ENCODE results near the gene PINLYP. TPM values are rescaled to one million over a fixed set of nuclear protein-coding genes. Genes with fewer than 3 reads are reported as not detected.

The PINLYP gene
- 9.5 TPM for total RNA-seq

DNA sequence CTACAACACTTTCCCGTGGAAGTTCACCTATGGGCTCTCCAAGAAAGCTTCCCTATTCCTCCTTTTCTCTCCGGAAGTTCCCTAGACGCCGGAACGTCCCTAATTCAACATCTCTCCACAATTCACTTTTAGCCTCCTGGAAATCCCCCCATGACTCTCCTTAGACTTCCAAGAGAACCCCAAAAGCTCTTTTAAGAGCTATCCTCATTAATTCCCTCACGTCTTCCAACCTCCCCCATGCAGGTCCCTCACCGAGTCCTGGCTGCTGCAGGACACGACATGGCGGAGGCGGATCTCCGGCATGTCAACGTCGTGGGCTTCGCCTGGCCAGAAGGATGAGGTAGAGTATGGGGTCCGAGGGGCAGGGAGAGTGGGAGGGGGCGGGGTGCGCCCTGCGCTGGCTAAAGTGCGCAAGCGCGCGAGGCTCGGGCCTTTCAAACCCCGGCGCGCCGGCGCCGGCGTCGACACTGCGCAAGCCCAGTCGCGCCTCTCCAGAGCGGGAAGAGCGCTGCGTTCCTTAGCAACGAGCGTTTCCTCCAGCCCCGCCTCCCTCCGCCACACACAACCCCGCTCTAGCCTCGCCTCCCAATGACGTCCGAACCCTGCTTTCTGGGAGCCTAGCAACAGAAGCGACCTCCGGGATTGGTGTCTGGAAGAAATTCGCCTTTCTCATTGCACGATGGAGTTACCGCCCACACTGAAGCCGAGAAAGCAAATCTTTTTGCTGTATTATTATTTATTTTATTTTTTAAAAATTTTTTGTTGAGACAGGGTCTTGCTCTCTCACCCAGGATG is at the start of gene PINLYP, which contains the start of gene XRCC1:
Gene PINLYP (plus strand): TSS at position 646 of the 795 bp plus-strand sequence. CDS start 1,391 bp downstream, outside the sequence.
Gene XRCC1 (minus strand): TSS at position 372 of the 795 bp plus-strand sequence. CDS start 69 bp downstream, at position 303.

DNA sequence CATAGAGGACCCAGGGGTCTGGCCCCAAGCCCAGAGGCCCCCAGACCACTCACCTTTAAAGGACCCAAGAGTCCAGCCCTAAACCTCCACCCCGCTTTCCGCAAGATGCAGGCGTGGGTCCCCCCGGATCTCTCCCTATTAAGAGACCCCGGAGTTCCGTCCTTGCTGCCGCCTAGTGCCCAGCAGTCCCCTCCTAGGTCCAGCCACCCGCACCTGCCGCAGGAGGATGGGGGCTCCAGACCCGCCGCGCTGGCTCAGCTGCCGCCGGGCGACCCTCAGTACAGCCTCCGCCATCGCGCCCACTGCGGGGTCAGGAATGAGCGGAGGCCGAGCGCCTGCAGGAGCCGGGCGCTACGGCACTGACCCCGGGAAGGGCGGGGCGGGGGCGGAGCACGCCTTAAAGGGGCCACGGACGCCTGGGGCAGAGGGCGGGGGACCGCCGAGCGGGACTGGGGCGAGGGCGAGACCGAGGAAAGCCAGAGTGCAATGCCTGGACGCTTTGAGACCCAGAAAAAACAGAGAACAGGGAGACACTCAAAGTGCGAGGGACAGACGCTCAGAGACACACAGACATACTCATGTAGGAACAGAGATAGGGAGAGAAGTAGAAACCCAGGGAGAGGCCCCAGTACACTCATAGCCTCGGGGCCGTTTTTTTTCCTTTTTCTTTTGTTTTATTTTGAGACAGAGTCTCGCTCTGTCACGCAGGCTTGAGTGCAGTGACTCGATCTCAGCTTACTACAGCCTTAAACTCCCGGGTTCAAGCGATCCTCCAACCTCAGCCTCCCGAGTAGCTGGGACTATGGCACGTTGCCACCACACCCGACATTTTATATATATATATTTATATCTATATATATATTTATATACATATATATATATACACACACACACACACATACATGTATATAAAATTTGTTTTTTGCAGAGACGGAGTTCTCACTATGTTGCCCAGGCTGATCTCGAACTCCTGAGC is 48.4 kb upstream of the PINLYP start, which contains the start of gene ETHE1:
Gene ETHE1 (minus strand): TSS at position 318 of the 976 bp plus-strand sequence. CDS start 24 bp downstream, at position 294.

DNA sequence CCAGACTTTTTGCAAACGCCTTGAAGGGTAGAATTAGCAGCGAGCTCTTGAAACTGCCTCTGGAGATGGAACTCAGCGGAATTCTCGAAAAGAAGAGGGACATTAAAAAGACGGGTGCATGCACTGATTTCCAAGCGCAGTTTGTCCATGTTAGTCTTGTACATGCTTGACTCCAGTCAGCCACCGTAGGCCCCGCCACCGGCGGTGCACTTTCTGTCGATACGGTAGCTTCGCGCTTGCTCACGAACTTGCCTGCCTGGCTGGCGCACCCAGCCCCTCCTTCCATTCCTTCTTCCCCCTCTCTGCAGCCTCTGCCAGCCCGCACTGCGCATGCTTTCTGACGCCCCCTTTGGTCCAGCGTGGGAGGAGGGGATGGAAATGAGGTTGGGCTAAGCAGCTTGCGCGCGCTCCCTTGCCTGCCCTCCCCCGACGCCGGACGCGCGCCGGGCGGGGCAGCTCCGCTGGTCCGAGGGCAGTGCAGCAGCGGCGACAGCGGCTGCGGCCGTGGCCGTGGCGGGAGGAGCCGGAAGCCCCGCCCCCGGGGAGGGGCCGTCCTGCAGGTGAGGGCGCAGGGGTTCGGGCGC is 42.5 kb upstream of the PINLYP start, which contains the start of gene ZNF575:
Gene ZNF575 (plus strand): TSS at position 227 of the 584 bp plus-strand sequence. CDS start 1,235 bp downstream, outside the sequence.

DNA sequence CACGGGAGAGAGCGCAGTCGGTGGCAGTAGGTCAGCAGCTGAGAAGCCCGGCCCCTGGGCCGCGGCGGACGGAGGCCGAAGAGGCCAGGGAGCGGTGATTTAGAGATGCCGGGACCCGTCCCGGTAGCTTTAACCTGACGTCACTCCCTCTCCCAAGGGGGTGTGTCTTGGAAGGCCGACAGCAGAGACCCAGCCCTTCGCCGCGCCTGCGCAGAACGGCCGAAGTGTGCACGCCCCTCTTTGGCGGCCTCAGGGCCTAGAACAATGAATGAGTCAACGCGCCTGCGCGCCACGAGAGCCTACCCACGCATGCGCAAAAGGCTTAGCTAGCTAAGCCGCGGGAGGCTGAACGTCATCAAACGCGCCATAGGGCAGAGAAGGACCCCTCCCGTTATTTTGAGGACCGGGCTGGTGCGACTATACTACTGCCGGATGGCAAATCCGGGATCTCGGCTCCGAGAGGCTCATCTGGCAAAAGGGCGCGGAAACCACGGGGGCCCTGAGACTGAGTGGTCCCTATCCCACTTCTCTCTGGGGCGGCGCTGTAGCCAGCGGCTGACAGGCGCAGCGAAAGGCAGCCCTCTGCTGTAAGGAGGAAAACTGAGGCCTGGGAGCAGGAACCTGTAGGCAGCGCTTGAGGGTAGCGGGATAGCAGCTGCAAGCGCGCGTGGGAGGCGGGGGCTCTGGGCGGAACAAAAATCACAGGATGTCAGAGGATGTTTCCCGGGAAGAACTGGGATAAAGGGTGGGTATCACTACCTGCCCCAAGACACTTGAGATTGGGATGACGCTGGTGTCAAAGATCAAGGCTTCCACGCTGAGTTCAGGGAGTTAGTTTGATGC is 20.6 kb downstream of the PINLYP start, which contains the start of the genes IRGQ and ZNF576:
Gene IRGQ (minus strand): TSS at position 136 of the 843 bp plus-strand sequence. CDS start 796 bp downstream, outside the sequence.
Gene ZNF576 (plus strand): TSS at position 597 of the 843 bp plus-strand sequence. CDS start 514 bp downstream, outside the sequence.

DNA sequence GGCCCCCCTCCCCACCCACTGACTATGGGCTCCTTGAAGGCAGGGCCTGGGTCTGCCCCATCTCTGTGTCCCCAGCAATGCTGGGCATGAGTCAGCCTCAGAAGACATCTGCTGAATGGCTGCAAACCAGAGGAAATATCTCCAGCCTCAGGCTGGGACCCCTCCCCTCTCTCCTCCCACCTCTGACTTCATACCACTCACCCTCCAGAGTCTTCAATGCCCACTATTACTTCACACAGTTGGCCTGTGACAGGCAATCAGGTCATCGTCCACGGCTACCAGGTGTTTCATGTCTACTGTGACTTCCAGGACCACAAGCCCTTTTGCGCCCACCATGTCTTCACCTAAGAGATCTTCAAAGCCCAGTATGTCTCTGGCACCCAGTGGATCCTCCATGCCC is 36.2 kb downstream of the PINLYP start, which contains the start of gene SRRM5:
Gene SRRM5 (plus strand): TSS at position 301 of the 400 bp plus-strand sequence. CDS start 34 bp downstream, at position 335.

DNA sequence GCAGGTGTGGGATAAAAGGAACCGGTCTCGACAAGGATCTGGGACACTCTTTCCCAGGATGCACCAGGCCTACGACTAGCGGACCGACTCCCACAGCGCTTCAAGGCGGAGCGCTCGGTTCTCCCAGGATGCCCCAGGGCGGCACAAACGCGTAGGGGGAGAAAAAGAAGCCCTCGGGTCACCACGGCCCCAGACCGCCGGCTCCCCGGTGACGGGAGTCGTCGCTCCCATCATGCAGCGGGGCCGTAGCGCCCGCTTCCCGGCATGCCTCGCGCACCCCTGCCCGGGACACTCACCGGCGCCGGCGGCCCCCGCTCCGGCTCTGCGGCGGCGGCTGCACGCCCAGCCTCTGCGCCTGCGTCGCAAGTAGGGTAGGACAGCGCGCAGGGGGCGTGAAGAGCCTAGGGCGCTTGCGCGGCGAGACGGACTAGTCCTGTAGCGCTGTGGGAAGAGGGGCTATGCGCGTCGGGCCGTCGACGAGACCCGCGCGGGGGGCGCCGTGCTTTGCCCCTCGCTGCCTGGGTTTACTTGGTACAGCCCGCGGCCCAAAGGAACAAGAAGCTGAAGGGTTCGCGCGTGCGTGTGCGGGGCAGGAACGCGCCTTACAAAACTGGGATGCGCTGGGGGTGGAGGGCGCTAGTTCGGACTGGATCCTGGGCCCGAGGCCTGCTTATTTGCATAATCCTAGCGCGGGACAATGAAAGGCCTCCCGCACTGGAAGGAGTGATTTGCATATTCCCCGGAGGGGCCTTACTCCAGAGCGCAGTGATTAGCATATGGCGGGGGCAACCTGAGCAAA is 43.9 kb downstream of the PINLYP start, which contains the start of gene ZNF428:
Gene ZNF428 (minus strand): TSS at position 368 of the 799 bp plus-strand sequence. CDS start 5,325 bp downstream, outside the sequence.

Other genes starting within 250 kb of the PINLYP start
- 29.0 TPM for gene CD177, start 222.1 kb upstream of the PINLYP start, total RNA-seq
- gene TEX101, start 160.9 kb upstream of the PINLYP start, total RNA-seq: not detected
- gene LYPD3, start 110.2 kb upstream of the PINLYP start, total RNA-seq: 0.70 TPM
- 22.1 TPM for gene PHLDB3, start 71.1 kb upstream of the PINLYP start, total RNA-seq
- 28.1 TPM for gene ETHE1, start 48.6 kb upstream of the PINLYP start, total RNA-seq
- gene ZNF575, start 42.6 kb upstream of the PINLYP start, total RNA-seq: 1.8 TPM
- 22.9 TPM for gene XRCC1, start 274 bp upstream of the PINLYP start, total RNA-seq
- 33.1 TPM for gene IRGQ, start 20.3 kb downstream of the PINLYP start, total RNA-seq
- gene ZNF576, start 20.8 kb downstream of the PINLYP start, total RNA-seq: 9.4 TPM
- 0.06 TPM for gene SRRM5, start 36.3 kb downstream of the PINLYP start, total RNA-seq
- gene ZNF428, start 43.8 kb downstream of the PINLYP start, total RNA-seq: 90.2 TPM
- 24.4 TPM for gene CADM4, start 64.0 kb downstream of the PINLYP start, total RNA-seq
- 16.9 TPM for gene PLAUR, start 94.4 kb downstream of the PINLYP start, total RNA-seq
- gene IRGC, start 140.3 kb downstream of the PINLYP start, total RNA-seq: not detected
- 23.2 TPM for gene SMG9, start 179.2 kb downstream of the PINLYP start, total RNA-seq
- 3.7 TPM for gene KCNN4, start 205.2 kb downstream of the PINLYP start, total RNA-seq
- 0.99 TPM for gene LYPD5, start 226.6 kb downstream of the PINLYP start, total RNA-seq